H9 (cell line): ENCODE data around the gene FAM114A1. TPM values are rescaled to one million over a fixed set of nuclear protein-coding genes. Genes with fewer than 3 reads are reported as not detected.

Experiments
- DNase-seq: peaks from one replicate; pipeline ENCODE4 v3.0.0-alpha.2; 2017
- H2AFZ ChIP-seq: one replicate; pipeline ENCODE4 v1.6.1; 2013; ENCODE audit warnings: mild to moderate bottlenecking, low read length, control low read depth, moderate library complexity
- H2AK5ac ChIP-seq: 2 replicates; pipeline ENCODE4 v1.6.1; 2013; ENCODE audit warnings: low read length, control low read depth, mixed read lengths; ENCODE audit not compliant: insufficient read length
- H2BK120ac ChIP-seq: one replicate; pipeline ENCODE4 v1.6.1; 2013; ENCODE audit warnings: low read depth, mild to moderate bottlenecking, low read length, control low read depth, inconsistent platforms; ENCODE audit not compliant: poor library complexity, severe bottlenecking
- H2BK12ac ChIP-seq: 2 replicates; pipeline ENCODE4 v1.6.1; 2013; ENCODE audit warnings: low read length, control low read depth, mixed read lengths, low read depth; ENCODE audit not compliant: insufficient read length
- H2BK15ac ChIP-seq: 2 replicates; pipeline ENCODE4 v1.6.1; 2013; ENCODE audit warnings: low read depth, low read length, control low read depth
- H2BK20ac ChIP-seq: one replicate; pipeline ENCODE4 v1.6.1; 2013; ENCODE audit warnings: low read depth, mild to moderate bottlenecking, low read length, control low read depth, inconsistent platforms; ENCODE audit not compliant: poor library complexity, severe bottlenecking
- H2BK5ac ChIP-seq: 2 replicates; pipeline ENCODE4 v1.6.1; 2013; ENCODE audit warnings: low read length, control low read depth, mixed read lengths; ENCODE audit not compliant: insufficient read length
- H3K14ac ChIP-seq: 2 replicates; pipeline ENCODE4 v1.6.1; 2013; ENCODE audit warnings: low read length, control low read depth; ENCODE audit not compliant: insufficient read depth
- H3K18ac ChIP-seq: 2 replicates; pipeline ENCODE4 v1.6.1; 2013; ENCODE audit warnings: low read depth, mild to moderate bottlenecking, mixed read lengths, low read length, control low read depth; ENCODE audit not compliant: insufficient read length
- H3K23ac ChIP-seq: 2 replicates; pipeline ENCODE4 v1.6.1; 2013; ENCODE audit warnings: low read length, control low read depth, mixed read lengths, low read depth; ENCODE audit not compliant: insufficient read length
- H3K23me2 ChIP-seq: 2 replicates; pipeline ENCODE4 v1.6.1; 2013; ENCODE audit warnings: low read depth, mild to moderate bottlenecking, mixed read lengths, low read length, control low read depth; ENCODE audit not compliant: insufficient read length, poor library complexity, severe bottlenecking
- H3K27ac ChIP-seq: 2 replicates; pipeline ENCODE4 v1.5.1; 2013; ENCODE audit warnings: low read length, control low read depth, mixed read lengths, low read depth; ENCODE audit not compliant: insufficient read length
- H3K27me3 ChIP-seq: 2 replicates; pipeline ENCODE4 v1.6.1; 2013; ENCODE audit warnings: low read length, control low read depth, inconsistent platforms; ENCODE audit not compliant: insufficient read depth
- H3K4ac ChIP-seq: 2 replicates; pipeline ENCODE4 v1.6.1; 2013; ENCODE audit warnings: low read depth, mild to moderate bottlenecking, control low read depth, inconsistent platforms, low read length, moderate library complexity
- H3K4me1 ChIP-seq: 2 replicates; pipeline ENCODE4 v1.6.1; 2013; ENCODE audit warnings: low read length, control low read depth, inconsistent platforms; ENCODE audit not compliant: insufficient read depth
- H3K4me2 ChIP-seq: 2 replicates; pipeline ENCODE4 v1.6.1; 2013; ENCODE audit warnings: low read length, control low read depth, mixed read lengths; ENCODE audit not compliant: insufficient read length, insufficient read depth
- H3K56ac ChIP-seq: 2 replicates; pipeline ENCODE4 v1.6.1; 2013; ENCODE audit warnings: low read depth, mild to moderate bottlenecking, mixed read lengths, low read length, control low read depth; ENCODE audit not compliant: insufficient read length
- H3K79me1 ChIP-seq: 2 replicates; pipeline ENCODE4 v1.6.1; 2013; ENCODE audit warnings: low read depth, mild to moderate bottlenecking, moderate library complexity, low read length, control low read depth, inconsistent platforms; ENCODE audit not compliant: insufficient read depth, poor library complexity, severe bottlenecking
- H3K79me2 ChIP-seq: 2 replicates; pipeline ENCODE4 v1.6.1; 2013; ENCODE audit warnings: low read length, control low read depth, inconsistent platforms; ENCODE audit not compliant: insufficient read depth
- H3K9ac ChIP-seq: 2 replicates; pipeline ENCODE4 v1.6.1; 2013; ENCODE audit warnings: low read length, control low read depth, mixed read lengths; ENCODE audit not compliant: insufficient read length; ENCODE audit errors: extremely low read depth
- H3K9me3 ChIP-seq: one replicate; pipeline ENCODE4 v1.6.1; 2013; ENCODE audit warnings: low read depth, low read length, inconsistent platforms; ENCODE audit not compliant: control insufficient read depth
- H3T11ph ChIP-seq: one replicate; pipeline ENCODE4 v1.6.1; 2013; ENCODE audit warnings: mild to moderate bottlenecking, low read length, control low read depth, inconsistent platforms
- H4K20me1 ChIP-seq: one replicate; pipeline ENCODE4 v1.6.1; 2013; ENCODE audit not compliant: control insufficient read depth, insufficient read length, insufficient read depth
- H4K5ac ChIP-seq: 2 replicates; pipeline ENCODE4 v1.6.1; 2013; ENCODE audit warnings: low read depth, mild to moderate bottlenecking, mixed read lengths, low read length, control low read depth; ENCODE audit not compliant: insufficient read length
- H4K8ac ChIP-seq: replicated peaks from 2 replicates; pipeline ENCODE4 v1.6.1; 2013; ENCODE audit warnings: low read length, control low read depth, mixed read lengths, low read depth; ENCODE audit not compliant: insufficient read length
- H4K91ac ChIP-seq: 2 replicates; pipeline ENCODE4 v1.6.1; 2013; ENCODE audit warnings: low read depth, mild to moderate bottlenecking, moderate library complexity, mixed read lengths, low read length, control low read depth; ENCODE audit not compliant: insufficient read length
- H3K27ac Mint-ChIP-seq, 3 experiments: 2 replicates in 2 of 3; 3 replicates in 1 of 3; pipeline ENCODE4 v1.8.0; 2020 to 2021; ENCODE audit warnings: mixed read lengths in 3 of 3, mild to moderate bottlenecking in 1 of 3, moderate library complexity in 1 of 3
- H3K27me3 Mint-ChIP-seq: 2 replicates; pipeline ENCODE4 v1.8.0; 2021; ENCODE audit warnings: low read depth, mild to moderate bottlenecking, moderate library complexity, mixed read lengths
- H3K36me3 Mint-ChIP-seq, 3 experiments: 2 replicates in 2 of 3; 3 replicates in 1 of 3; pipeline ENCODE4 v1.8.0; 2020 to 2021; ENCODE audit warnings: low read depth in 3 of 3, mixed read lengths in 3 of 3; ENCODE audit not compliant: insufficient read depth in 1 of 3
- H3K4me1 Mint-ChIP-seq, 2 experiments: 2 replicates each; pipeline ENCODE4 v1.8.0; 2020; ENCODE audit warnings: mixed read lengths in 2 of 2
- H3K4me3 Mint-ChIP-seq, 2 experiments: 2 replicates in 1 of 2; 3 replicates in 1 of 2; pipeline ENCODE4 v1.8.0; 2020 to 2021; ENCODE audit warnings: mild to moderate bottlenecking in 2 of 2, mixed read lengths in 2 of 2, moderate library complexity in 1 of 2
- H3K9me3 Mint-ChIP-seq, 2 experiments: 2 replicates in 1 of 2; 3 replicates in 1 of 2; pipeline ENCODE4 v1.8.0; 2020; ENCODE audit warnings: mild to moderate bottlenecking in 2 of 2, mixed read lengths in 2 of 2, moderate library complexity in 1 of 2
- WGBS: extraction: QIAGEN DNeasy Blood & Tissue Kit; methylation state at CpG from one replicate; pipeline ENCODE4 v1.1.7; 2013; ENCODE audit warnings: missing lambda C conversion rate, low lambda C conversion rate, mixed read lengths; ENCODE audit not compliant: insufficient read length; ENCODE audit errors: extremely low coverage; 5-methylcytosine and 5-hydroxymethylcytosine counted together
- total RNA-seq: library from RNA; stranded (reverse); gene quantifications from 2 replicates; pipeline ENCODE4 v1.2.1, GENCODE V29; 2021
- TF ChIP-seq, protein P1 (sequence below): fragments of 200-600 bp; sonication (generic); conservative IDR thresholded peaks from 3 replicates; pipeline ENCODE4 v1.8.0; 2021; ENCODE audit warnings: antibody characterized with exemption, mild to moderate bottlenecking

The FAM114A1 gene
- total RNA-seq, 1 experiment from 2014 or later, result 9.9 TPM

GRCh38 chr4:38950159-38950558, 82.6 kb downstream of the FAM114A1 start:
- H3K27ac Mint-ChIP-seq, result no peak overlapping the region

More at GRCh38 chr4:38950159-38950558, 82.6 kb downstream of the FAM114A1 start:
- H2BK15ac ChIP-seq, result no peak overlapping the region
- H4K20me1 ChIP-seq, result no peaks in the 10 kb centered on the region
- no peak overlapping the region for H3K56ac ChIP-seq
- no peaks in the 10 kb centered on the region for H3K27me3 ChIP-seq
- H2BK5ac ChIP-seq, result no peak overlapping the region
- no peak overlapping the region for H2BK20ac ChIP-seq
- H3K27ac ChIP-seq, result no peak overlapping the region
- no peak overlapping the region for H4K91ac ChIP-seq
- no peak overlapping the region for H3K14ac ChIP-seq
- no peak overlapping the region for H2AFZ ChIP-seq
- H4K5ac ChIP-seq, result no peak overlapping the region
- no peaks in the 10 kb centered on the region for H3K4me1 ChIP-seq
- no peak for DNase-seq
- no peaks in the 10 kb centered on the region for H3K36me3 Mint-ChIP-seq
- no peak overlapping the region for H3T11ph ChIP-seq
- H3K9ac ChIP-seq, result no peak overlapping the region
- TF ChIP-seq, protein P1, sequence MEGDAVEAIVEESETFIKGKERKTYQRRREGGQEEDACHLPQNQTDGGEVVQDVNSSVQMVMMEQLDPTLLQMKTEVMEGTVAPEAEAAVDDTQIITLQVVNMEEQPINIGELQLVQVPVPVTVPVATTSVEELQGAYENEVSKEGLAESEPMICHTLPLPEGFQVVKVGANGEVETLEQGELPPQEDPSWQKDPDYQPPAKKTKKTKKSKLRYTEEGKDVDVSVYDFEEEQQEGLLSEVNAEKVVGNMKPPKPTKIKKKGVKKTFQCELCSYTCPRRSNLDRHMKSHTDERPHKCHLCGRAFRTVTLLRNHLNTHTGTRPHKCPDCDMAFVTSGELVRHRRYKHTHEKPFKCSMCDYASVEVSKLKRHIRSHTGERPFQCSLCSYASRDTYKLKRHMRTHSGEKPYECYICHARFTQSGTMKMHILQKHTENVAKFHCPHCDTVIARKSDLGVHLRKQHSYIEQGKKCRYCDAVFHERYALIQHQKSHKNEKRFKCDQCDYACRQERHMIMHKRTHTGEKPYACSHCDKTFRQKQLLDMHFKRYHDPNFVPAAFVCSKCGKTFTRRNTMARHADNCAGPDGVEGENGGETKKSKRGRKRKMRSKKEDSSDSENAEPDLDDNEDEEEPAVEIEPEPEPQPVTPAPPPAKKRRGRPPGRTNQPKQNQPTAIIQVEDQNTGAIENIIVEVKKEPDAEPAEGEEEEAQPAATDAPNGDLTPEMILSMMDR, result no peak
- no peaks in the 10 kb centered on the region for H3K79me2 ChIP-seq
- H3K79me1 ChIP-seq, result no peaks in the 10 kb centered on the region
- no peak overlapping the region for H2BK120ac ChIP-seq
- no peaks in the 10 kb centered on the region for H3K27me3 Mint-ChIP-seq
- H3K4me3 Mint-ChIP-seq, result no peak overlapping the region
- H2AK5ac ChIP-seq, result no peak overlapping the region
- H3K4me2 ChIP-seq, result no peak overlapping the region
- H3K4me1 Mint-ChIP-seq, result peaks cover 2 to 3% of the 10 kb centered on the region in 2 experiments; a peak in 2 of 4 replicates
- no peak overlapping the region for H3K4ac ChIP-seq
- no peaks in the 10 kb centered on the region for H3K23me2 ChIP-seq
- no peaks in the 10 kb centered on the region for H3K9me3 Mint-ChIP-seq
- no peak overlapping the region for H3K23ac ChIP-seq
- no peaks in the 10 kb centered on the region for H3K9me3 ChIP-seq
- WGBS, result no CpG with 5 or more reads among the region's 2 CpGs
- H4K8ac ChIP-seq, result no peak overlapping the region
- no peak overlapping the region for H3K18ac ChIP-seq
- no peak overlapping the region for H2BK12ac ChIP-seq
